ENCODE measurements around the gene GPR152.

DNA sequence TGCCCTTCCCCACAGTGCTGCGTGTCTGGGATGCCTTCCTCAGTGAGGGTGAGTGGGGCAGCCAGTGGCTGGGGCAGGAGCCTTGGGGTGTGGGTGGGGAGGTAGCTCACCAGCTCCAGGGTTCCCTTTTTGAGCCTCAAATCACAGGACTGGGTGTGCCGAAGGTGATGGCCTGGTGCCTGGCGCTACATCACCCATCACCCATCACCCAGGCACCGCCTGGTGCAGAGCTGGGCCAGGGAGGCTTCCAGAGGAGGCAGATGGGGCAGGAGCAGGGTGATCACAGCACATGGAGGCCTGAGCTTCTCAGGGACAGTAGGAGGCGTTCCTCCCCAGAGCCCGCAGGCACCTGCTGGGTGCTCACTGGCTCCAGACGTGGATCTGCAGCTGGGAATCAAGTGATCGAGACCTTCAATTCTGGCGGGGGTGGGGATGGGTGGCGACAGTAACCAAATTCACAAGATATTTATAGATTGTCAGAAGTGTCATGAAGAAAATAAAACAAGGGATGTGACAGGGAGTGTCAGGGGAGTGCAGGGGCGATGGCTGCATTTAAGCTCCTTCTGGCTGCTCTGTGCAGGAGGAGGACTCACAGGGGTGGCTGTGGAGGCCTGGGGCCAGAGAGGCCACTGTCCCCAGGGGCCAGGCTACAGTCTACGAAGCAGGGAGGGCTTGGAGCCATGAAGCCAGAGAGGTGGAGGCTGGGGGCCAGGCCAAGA lies 45.4 kb downstream of the GPR152 start:
- no peak for TF ChIP-seq POLR2A (IDR thresholded peaks at IDR 0.05)
- TF ChIP-seq, protein P1, sequence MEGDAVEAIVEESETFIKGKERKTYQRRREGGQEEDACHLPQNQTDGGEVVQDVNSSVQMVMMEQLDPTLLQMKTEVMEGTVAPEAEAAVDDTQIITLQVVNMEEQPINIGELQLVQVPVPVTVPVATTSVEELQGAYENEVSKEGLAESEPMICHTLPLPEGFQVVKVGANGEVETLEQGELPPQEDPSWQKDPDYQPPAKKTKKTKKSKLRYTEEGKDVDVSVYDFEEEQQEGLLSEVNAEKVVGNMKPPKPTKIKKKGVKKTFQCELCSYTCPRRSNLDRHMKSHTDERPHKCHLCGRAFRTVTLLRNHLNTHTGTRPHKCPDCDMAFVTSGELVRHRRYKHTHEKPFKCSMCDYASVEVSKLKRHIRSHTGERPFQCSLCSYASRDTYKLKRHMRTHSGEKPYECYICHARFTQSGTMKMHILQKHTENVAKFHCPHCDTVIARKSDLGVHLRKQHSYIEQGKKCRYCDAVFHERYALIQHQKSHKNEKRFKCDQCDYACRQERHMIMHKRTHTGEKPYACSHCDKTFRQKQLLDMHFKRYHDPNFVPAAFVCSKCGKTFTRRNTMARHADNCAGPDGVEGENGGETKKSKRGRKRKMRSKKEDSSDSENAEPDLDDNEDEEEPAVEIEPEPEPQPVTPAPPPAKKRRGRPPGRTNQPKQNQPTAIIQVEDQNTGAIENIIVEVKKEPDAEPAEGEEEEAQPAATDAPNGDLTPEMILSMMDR (IDR thresholded peaks at IDR 0.05), result no peak
